DMS 273 treated with DMSO at 0.1 percent for 48 hours (cell line): ENCODE results near the gene ASTN2.
A peak's percentile ranks its signal among the peaks of the same experiment; 100 is the strongest.

ENCODE experiments used
- DNase-seq: peaks from one replicate; lab custom pipeline; 2025; lab: John Stamatoyannopoulos, UW

The ASTN2 gene

GRCh38 chr9:117245175-117245829 is 169.6 kb downstream of the ASTN2 start:
- no peak for DNase-seq

GRCh38 chr9:117242082-117242481 is 172.8 kb downstream of the ASTN2 start:
- DNase-seq: no peak

- DNase-seq: no peak
Measured at GRCh38 chr9:117239428-117239827, 175.4 kb downstream of the ASTN2 start.

- DNase-seq: peak; percentile 60
Measured at GRCh38 chr9:117234103-117234502, 180.8 kb downstream of the ASTN2 start.

- DNase-seq: no peak
Measured at GRCh38 chr9:117233016-117233415, 181.8 kb downstream of the ASTN2 start.

- DNase-seq: peak; percentile 11
Measured at GRCh38 chr9:117232281-117232680, 182.6 kb downstream of the ASTN2 start.

- no peak for DNase-seq
Measured at GRCh38 chr9:117231012-117231411, 183.8 kb downstream of the ASTN2 start.

GRCh38 chr9:117224695-117225094 is 190.2 kb downstream of the ASTN2 start:
- peak; percentile 63 for DNase-seq

- peak; percentile 5 for DNase-seq
Measured at GRCh38 chr9:117218951-117219350, 195.9 kb downstream of the ASTN2 start.

- DNase-seq: no peak
Measured at GRCh38 chr9:117214416-117214815, 200.4 kb downstream of the ASTN2 start.

GRCh38 chr9:117211280-117211679 is 203.6 kb downstream of the ASTN2 start:
- DNase-seq: no peak

- no peak for DNase-seq
Measured at GRCh38 chr9:117205806-117206205, 209.1 kb downstream of the ASTN2 start.

GRCh38 chr9:117204971-117205370 is 209.9 kb downstream of the ASTN2 start:
- DNase-seq: no peak

GRCh38 chr9:117191504-117192261 is 223.2 kb downstream of the ASTN2 start:
- no peak for DNase-seq

GRCh38 chr9:117189121-117189520 is 225.7 kb downstream of the ASTN2 start:
- no peak for DNase-seq

GRCh38 chr9:117188394-117188793 is 226.5 kb downstream of the ASTN2 start:
- no peak for DNase-seq

GRCh38 chr9:117187498-117187897 is 227.4 kb downstream of the ASTN2 start:
- no peak for DNase-seq

- peak; percentile 83 for DNase-seq
Measured at GRCh38 chr9:117184173-117184572, 230.7 kb downstream of the ASTN2 start.

- DNase-seq: no peak
Measured at GRCh38 chr9:117182046-117182445, 232.8 kb downstream of the ASTN2 start.

- no peak for DNase-seq
Measured at GRCh38 chr9:117180896-117181445, 233.9 kb downstream of the ASTN2 start.

- peak; percentile 73 for DNase-seq
Measured at GRCh38 chr9:117178596-117179375, 236.1 kb downstream of the ASTN2 start.

GRCh38 chr9:117170567-117170966 is 244.3 kb downstream of the ASTN2 start:
- no peak for DNase-seq
